Measurements from ENCODE around the gene SORCS2. TPM values are rescaled to one million over a fixed set of nuclear protein-coding genes. Genes with fewer than 3 reads are reported as not detected.

Gene SORCS2
- total RNA-seq, 1 donor from 2014 or later, result 7.2 TPM

- no peaks in the 10 kb centered on the region for H3K27me3 ChIP-seq
- no peak for TF ChIP-seq CTCF (IDR thresholded peaks at IDR 0.05)
- H3K4me3 ChIP-seq, result no peak overlapping the region
- intact Hi-C loops (cut with DNase I), result loop anchor here (5.0 kb wide), 1 partner anchor 42 kb away; no protein-coding TSS in a partner anchor
- peaks cover 10% of the 10 kb centered on the region for H3K4me1 ChIP-seq
- no peak for DNase-seq
- H3K27ac ChIP-seq, result no peak overlapping the region
- H3K9me3 ChIP-seq, result no peaks in the 10 kb centered on the region
- H3K36me3 ChIP-seq, result peaks cover 27% of the 10 kb centered on the region
- no peak for ATAC-seq
These were observed 568.4 kb downstream of the SORCS2 start for GRCh38 chr4:7760706-7761105.

GRCh38 chr4:7761312-7761711, 569.0 kb downstream of the SORCS2 start:
- intact Hi-C loops (cut with DNase I), result loop anchor here (5.0 kb wide), 1 partner anchor 41 kb away; no protein-coding TSS in a partner anchor
- no peak overlapping the region for H3K27ac ChIP-seq
- DNase-seq (no peak), ATAC-seq (no peak)
- no peak for TF ChIP-seq CTCF (IDR thresholded peaks at IDR 0.05)
- peaks cover 10% of the 10 kb centered on the region for H3K4me1 ChIP-seq
- peaks cover 30% of the 10 kb centered on the region for H3K36me3 ChIP-seq
- no peaks in the 10 kb centered on the region for H3K9me3 ChIP-seq
- H3K27me3 ChIP-seq, result no peaks in the 10 kb centered on the region
- H3K4me3 ChIP-seq, result no peak overlapping the region

- Histone ChIP-seq H3K9me3 (no peaks in the 10 kb centered on the region), H3K27me3 (no peaks in the 10 kb centered on the region), H3K36me3 (peaks cover 30% of the 10 kb centered on the region), H3K27ac (no peak overlapping the region), H3K4me3 (no peak overlapping the region), H3K4me1 (peaks cover 10% of the 10 kb centered on the region)
- ATAC-seq (peak; percentile 90), DNase-seq (peak; percentile 86)
- peak; percentile 83 for TF ChIP-seq CTCF (IDR thresholded peaks at IDR 0.05)
- intact Hi-C loops (cut with DNase I), result loop anchor here (5.0 kb wide), 1 partner anchor 41 kb away; no protein-coding TSS in a partner anchor
These were observed 569.4 kb downstream of the SORCS2 start for GRCh38 chr4:7761720-7762119.

- TF ChIP-seq CTCF (IDR thresholded peaks at IDR 0.05), result no peak
- Histone ChIP-seq H3K4me3 (no peak overlapping the region), H3K27me3 (no peaks in the 10 kb centered on the region), H3K4me1 (peaks cover 8% of the 10 kb centered on the region), H3K36me3 (peaks cover 30% of the 10 kb centered on the region), H3K27ac (no peak overlapping the region), H3K9me3 (no peaks in the 10 kb centered on the region)
- DNase-seq, result no peak
- no peak for ATAC-seq
- intact Hi-C loops (cut with DNase I), result loop anchor here (5.0 kb wide), 1 partner anchor 40 kb away; no protein-coding TSS in a partner anchor
These were observed 570.2 kb downstream of the SORCS2 start for GRCh38 chr4:7762376-7763030.

GRCh38 chr4:7763106-7763505, 570.8 kb downstream of the SORCS2 start:
- Histone ChIP-seq H3K27me3 (no peaks in the 10 kb centered on the region), H3K4me3 (no peak overlapping the region), H3K27ac (no peak overlapping the region), H3K4me1 (peaks cover 4% of the 10 kb centered on the region), H3K9me3 (no peaks in the 10 kb centered on the region), H3K36me3 (peaks cover 34% of the 10 kb centered on the region)
- DNase-seq (no peak), ATAC-seq (no peak)
- no peak for TF ChIP-seq CTCF (IDR thresholded peaks at IDR 0.05)
- intact Hi-C loops (cut with DNase I), result loop anchor here (5.0 kb wide), 1 partner anchor 39 kb away; no protein-coding TSS in a partner anchor
